Parathyroid adenoma (tissue), 2 donors: ENCODE measurements around the gene PTPA.

ENCODE experiments used
- H2AFZ ChIP-seq: fragments of 300-600 bp; sonication (generic); one replicate; pipeline ENCODE4 v1.7.0; 2017; ENCODE audit warnings: antibody characterized with exemption, mild to moderate bottlenecking
- H3K27ac ChIP-seq: fragments of 300-600 bp; sonication (generic); one replicate; pipeline ENCODE4 v1.7.0; 2017
- H3K27me3 ChIP-seq: fragments of 300-600 bp; sonication (generic); one replicate; pipeline ENCODE4 v1.7.0; 2017; ENCODE audit warnings: low read length; ENCODE audit not compliant: control insufficient read depth, insufficient read depth
- H3K36me3 ChIP-seq: fragments of 300-600 bp; sonication (generic); one replicate; pipeline ENCODE4 v1.7.0; 2017; ENCODE audit warnings: low read length; ENCODE audit not compliant: control insufficient read depth, insufficient read depth
- H3K4me1 ChIP-seq: fragments of 300-600 bp; sonication (generic); one replicate; pipeline ENCODE4 v1.7.0; 2017; ENCODE audit warnings: control low read depth
- H3K4me2 ChIP-seq: fragments of 300-600 bp; sonication (generic); one replicate; pipeline ENCODE4 v1.7.0; 2017; ENCODE audit warnings: low read length
- H3K4me3 ChIP-seq: fragments of 300-600 bp; sonication (generic); one replicate; pipeline ENCODE4 v1.7.0; 2017; ENCODE audit warnings: low read depth, low read length
- H3K79me2 ChIP-seq: fragments of 300-600 bp; sonication (generic); one replicate; pipeline ENCODE4 v1.7.0; 2017; ENCODE audit warnings: control low read depth
- H3K9ac ChIP-seq: fragments of 300-600 bp; sonication (generic); one replicate; pipeline ENCODE4 v1.7.0; 2017; ENCODE audit warnings: mild to moderate bottlenecking
- H3K9me3 ChIP-seq: fragments of 300-600 bp; sonication (generic); one replicate; pipeline ENCODE4 v1.7.0; 2017; ENCODE audit warnings: low read length; ENCODE audit not compliant: control insufficient read depth
- TF ChIP-seq, protein P1 (sequence below): fragments of 300-600 bp; sonication (generic); IDR thresholded peaks from one replicate; pipeline ENCODE4 v1.7.0; 2017; ENCODE audit warnings: antibody characterized with exemption, mild to moderate bottlenecking
- donor health status: primary hyperparathyroidism.

PTPA gene

GRCh38 chr9:129105857-129106694 lies 5.1 kb upstream of the PTPA start:
- Histone ChIP-seq H3K27ac (no peak overlapping the region), H3K79me2 (no peaks in the 10 kb centered on the region), H2AFZ (no peak overlapping the region), H3K4me1 (peaks cover 14% of the 10 kb centered on the region), H3K9me3 (no peaks in the 10 kb centered on the region), H3K27me3 (no peaks in the 10 kb centered on the region), H3K4me3 (no peak overlapping the region), H3K36me3 (no peaks in the 10 kb centered on the region), H3K4me2 (no peak overlapping the region), H3K9ac (no peak overlapping the region)
- TF ChIP-seq, protein P1, sequence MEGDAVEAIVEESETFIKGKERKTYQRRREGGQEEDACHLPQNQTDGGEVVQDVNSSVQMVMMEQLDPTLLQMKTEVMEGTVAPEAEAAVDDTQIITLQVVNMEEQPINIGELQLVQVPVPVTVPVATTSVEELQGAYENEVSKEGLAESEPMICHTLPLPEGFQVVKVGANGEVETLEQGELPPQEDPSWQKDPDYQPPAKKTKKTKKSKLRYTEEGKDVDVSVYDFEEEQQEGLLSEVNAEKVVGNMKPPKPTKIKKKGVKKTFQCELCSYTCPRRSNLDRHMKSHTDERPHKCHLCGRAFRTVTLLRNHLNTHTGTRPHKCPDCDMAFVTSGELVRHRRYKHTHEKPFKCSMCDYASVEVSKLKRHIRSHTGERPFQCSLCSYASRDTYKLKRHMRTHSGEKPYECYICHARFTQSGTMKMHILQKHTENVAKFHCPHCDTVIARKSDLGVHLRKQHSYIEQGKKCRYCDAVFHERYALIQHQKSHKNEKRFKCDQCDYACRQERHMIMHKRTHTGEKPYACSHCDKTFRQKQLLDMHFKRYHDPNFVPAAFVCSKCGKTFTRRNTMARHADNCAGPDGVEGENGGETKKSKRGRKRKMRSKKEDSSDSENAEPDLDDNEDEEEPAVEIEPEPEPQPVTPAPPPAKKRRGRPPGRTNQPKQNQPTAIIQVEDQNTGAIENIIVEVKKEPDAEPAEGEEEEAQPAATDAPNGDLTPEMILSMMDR, result no peak

DNA sequence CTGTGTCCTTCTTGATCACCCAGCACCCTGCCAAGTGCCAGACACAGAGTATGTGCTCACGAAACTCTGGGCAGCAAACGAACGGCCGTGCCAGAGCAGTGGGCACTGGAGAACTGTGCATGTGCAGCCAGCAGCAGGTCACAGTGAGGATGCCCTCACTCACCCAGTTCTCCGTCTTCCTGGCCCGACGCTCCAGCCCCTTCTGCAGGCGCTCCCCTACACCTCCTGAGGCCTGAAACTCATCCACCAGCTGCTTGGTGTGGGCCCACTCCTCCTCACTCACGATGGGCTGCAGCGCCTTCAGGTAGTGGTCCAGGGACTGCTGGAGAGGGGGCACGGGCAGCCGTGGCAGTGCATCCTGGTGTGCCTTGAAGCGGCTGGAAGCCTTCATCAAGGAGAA lies 3.6 kb upstream of the PTPA start:
- TF ChIP-seq, protein P1, result no peak
- Histone ChIP-seq H3K9ac (no peak overlapping the region), H3K79me2 (peaks cover 6% of the 10 kb centered on the region), H3K27me3 (no peaks in the 10 kb centered on the region), H3K4me1 (peaks cover 8% of the 10 kb centered on the region), H3K4me2 (no peak overlapping the region), H2AFZ (no peak overlapping the region), H3K4me3 (no peak overlapping the region), H3K9me3 (no peaks in the 10 kb centered on the region), H3K27ac (no peak overlapping the region), H3K36me3 (no peaks in the 10 kb centered on the region)

GRCh38 chr9:129108083-129108804 lies 3.0 kb upstream of the PTPA start:
- Histone ChIP-seq H3K79me2 (peaks cover 7% of the 10 kb centered on the region), H3K9me3 (no peaks in the 10 kb centered on the region), H3K4me3 (no peak overlapping the region), H3K4me2 (no peak overlapping the region), H2AFZ (no peak overlapping the region), H3K4me1 (peaks cover 4% of the 10 kb centered on the region), H3K9ac (no peak overlapping the region), H3K27ac (no peak overlapping the region), H3K27me3 (no peaks in the 10 kb centered on the region), H3K36me3 (no peaks in the 10 kb centered on the region)
- TF ChIP-seq, protein P1, result no peak

GRCh38 chr9:129108805-129109536 lies 2.2 kb upstream of the PTPA start:
- H3K4me3 ChIP-seq, result peak overlapping the region; percentile 76

More at GRCh38 chr9:129108805-129109536, 2.2 kb upstream of the PTPA start:
- Histone ChIP-seq H3K27ac (no peak overlapping the region), H3K27me3 (no peaks in the 10 kb centered on the region), H2AFZ (no peak overlapping the region), H3K4me1 (no peaks in the 10 kb centered on the region), H3K9ac (no peak overlapping the region), H3K79me2 (peaks cover 8% of the 10 kb centered on the region), H3K9me3 (no peaks in the 10 kb centered on the region), H3K36me3 (no peaks in the 10 kb centered on the region), H3K4me2 (peak overlapping the region; percentile 59)
- TF ChIP-seq, protein P1, result no peak
